B cell (primary cell): ENCODE measurements around the gene IGF1R. TPM values are rescaled to one million over a fixed set of nuclear protein-coding genes. Genes with fewer than 3 reads are reported as not detected.

Source experiments
- ATAC-seq: fragments of 200-7000 bp; cut with Tn5 transposase; one replicate; pipeline ENCODE4 v1.10.0; 2021; ENCODE audit warnings: low read depth, mild to moderate bottlenecking, moderate number of reproducible peaks, moderate library complexity
- CTCF ChIA-PET: fragments of 350-600 bp; sonication (Branson Sonifier 250); formaldehyde crosslinking; loops from one replicate; lab custom pipeline; 2021; ENCODE audit warnings: antibody characterized with exemption, inconsistent platforms; lab: Charles Lee
- POLR2A ChIA-PET: fragments of 350-600 bp; sonication (Branson Sonifier 250); formaldehyde crosslinking; loops from one replicate; lab custom pipeline; 2021; ENCODE audit warnings: antibody characterized with exemption; lab: Charles Lee
- DNase-seq: peaks from one replicate; pipeline ENCODE4 v3.0.0; 2013
- H2AFZ ChIP-seq: 2 replicates; pipeline ENCODE4 v1.6.1; 2012; ENCODE audit warnings: mild to moderate bottlenecking, low read depth, low read length; ENCODE audit not compliant: insufficient read depth, poor library complexity, severe bottlenecking
- H3K27ac ChIP-seq, 2 donors: 1 replicate in 1 of 2; 2 replicates in 1 of 2; pipeline ENCODE4 v1.5.1; 2012 to 2013; ENCODE audit warnings: low read length in 2 of 2, mild to moderate bottlenecking in 2 of 2, moderate library complexity in 1 of 2
- H3K27me3 ChIP-seq, 4 experiments: fragments of 200-600 bp in 1 of 4; sonication (generic) in 1 of 4; replicated peaks in 1 of 4; 1 replicate in 2 of 4; 2 replicates in 2 of 4; pipeline versions ENCODE4 v1.6.1 to v1.7.0; 2013 to 2016; ENCODE audit warnings: low read length in 3 of 4, mild to moderate bottlenecking in 2 of 4, mixed read lengths in 1 of 4, moderate library complexity in 1 of 4; ENCODE audit not compliant: insufficient read depth in 4 of 4, control insufficient read depth in 3 of 4; ENCODE audit errors: control extremely low read depth in 1 of 4
- H3K36me3 ChIP-seq, 2 experiments: replicated peaks in 1 of 2; 1 replicate in 1 of 2; 2 replicates in 1 of 2; pipeline versions ENCODE4 v1.6.1 to v1.7.1; 2013; ENCODE audit warnings: low read length in 1 of 2; ENCODE audit not compliant: insufficient read depth in 2 of 2, control insufficient read depth in 1 of 2; ENCODE audit errors: control extremely low read depth in 1 of 2, extremely low read depth in 1 of 2
- H3K4me1 ChIP-seq, 2 donors: fragments of 200-600 bp in 1 of 2; sonication (generic) in 1 of 2; 1 replicate in 1 of 2; 2 replicates in 1 of 2; pipeline versions ENCODE4 v1.5.1 to v1.6.1; 2013 to 2017; ENCODE audit warnings: low read length in 2 of 2; ENCODE audit not compliant: control insufficient read depth in 2 of 2, insufficient read depth in 2 of 2
- H3K4me2 ChIP-seq: replicated peaks from 2 replicates; pipeline ENCODE3; 2012; ENCODE audit warnings: mild to moderate bottlenecking, low read depth, low read length; ENCODE audit not compliant: poor library complexity, severe bottlenecking
- H3K4me3 ChIP-seq, 5 experiments: fragments of 200-600 bp in 1 of 5; sonication (generic) in 1 of 5; 1 replicate in 3 of 5; 2 replicates in 2 of 5; pipeline versions ENCODE4 v1.5.1 to v1.7.0; 2011 to 2016; ENCODE audit warnings: low read length in 4 of 5, mild to moderate bottlenecking in 4 of 5, low read depth in 2 of 5, control low read depth in 1 of 5, moderate library complexity in 1 of 5; ENCODE audit not compliant: insufficient read depth in 1 of 5; ENCODE audit errors: control extremely low read depth in 1 of 5, extremely low read depth in 1 of 5
- H3K79me2 ChIP-seq: fragments of 200-600 bp; sonication (generic); one replicate; pipeline ENCODE4 v1.6.0; 2016; ENCODE audit warnings: low read length; ENCODE audit not compliant: control insufficient read depth, insufficient read depth
- H3K9ac ChIP-seq: fragments of 200-600 bp; sonication (generic); 2 replicates; pipeline ENCODE4 v1.6.1; 2017; ENCODE audit warnings: mild to moderate bottlenecking, low read length, moderate library complexity
- H3K9me3 ChIP-seq, 3 donors: one replicate each; pipeline versions ENCODE4 v1.6.1 to v1.7.1; 2013; ENCODE audit warnings: low read length in 2 of 3; ENCODE audit not compliant: control insufficient read depth in 2 of 3, insufficient read depth in 1 of 3; ENCODE audit errors: control extremely low read depth in 1 of 3
- H4K20me1 ChIP-seq: 2 replicates; pipeline ENCODE4 v1.6.0; 2012; ENCODE audit warnings: mild to moderate bottlenecking, low read length; ENCODE audit not compliant: insufficient read depth, control insufficient read depth, poor library complexity, severe bottlenecking
- H3K27ac Mint-ChIP-seq: one replicate; pipeline ENCODE4 v1.8.0; 2021; ENCODE audit warnings: mixed read lengths
- H3K27me3 Mint-ChIP-seq: one replicate; pipeline ENCODE4 v1.8.0; 2021; ENCODE audit warnings: mixed read lengths
- H3K4me1 Mint-ChIP-seq: one replicate; pipeline ENCODE4 v1.8.0; 2021; ENCODE audit warnings: mixed read lengths
- H3K4me3 Mint-ChIP-seq: one replicate; pipeline ENCODE4 v1.8.0; 2021; ENCODE audit warnings: mixed read lengths
- H3K9me3 Mint-ChIP-seq: one replicate; pipeline ENCODE4 v1.8.0; 2022; ENCODE audit warnings: mixed read lengths; ENCODE audit not compliant: insufficient read depth
- EZH2 ChIP-seq: IDR thresholded peaks from 2 replicates; pipeline ENCODE4 v1.6.1; 2012; ENCODE audit warnings: borderline replicate concordance, low read depth, mild to moderate bottlenecking, moderate library complexity, low read length; ENCODE audit not compliant: insufficient read depth, poor library complexity, severe bottlenecking
- WGBS: methylation state at CpG from one replicate; pipeline ENCODE4 v1.1.5; 2013; ENCODE audit warnings: missing lambda C conversion rate; ENCODE audit not compliant: insufficient coverage; 5-methylcytosine and 5-hydroxymethylcytosine counted together
- intact Hi-C: fragments of 100-400 bp; cut with micrococcal nuclease; formaldehyde crosslinking; loops from one replicate; pipeline ENCODE4 v1.10.0; 2022
- polyA plus RNA-seq: library from polyadenylated mRNA; depleted of rRNA; stranded (reverse); fragments of >200 nt; gene quantifications from 2 replicates; pipeline ENCODE4 v1.2.3, GENCODE V29; 2012
- total RNA-seq, 2 donors: library from RNA; stranded (reverse); fragments of 120-200 nt in 1 of 2; gene quantifications; 1 replicate in 1 of 2; 2 replicates in 1 of 2; pipeline versions ENCODE4 v1.2.3 to v1.2.4, GENCODE V29; 2013 to 2022
- TF ChIP-seq, protein P1 (sequence below): fragments of 200-600 bp; IDR thresholded peaks from one replicate; pipeline ENCODE4 v1.8.0; 2022; ENCODE audit warnings: antibody characterized with exemption, mild to moderate bottlenecking

The IGF1R gene
- total and polyA plus RNA-seq, 2 donors (not counting 1 experiment from before 2014, with no cell fraction given) = 5.4 to 23.1 TPM

GRCh38 chr15:98809273-98809672 is 160.9 kb downstream of the IGF1R start:
- H3K4me3 ChIP-seq = no peak overlapping the region
- no peak overlapping the region for H3K27ac ChIP-seq
- H3K36me3 ChIP-seq = no peaks in the 10 kb centered on the region
- no peak for DNase-seq
- ATAC-seq = no peak
- TF ChIP-seq, protein P1, sequence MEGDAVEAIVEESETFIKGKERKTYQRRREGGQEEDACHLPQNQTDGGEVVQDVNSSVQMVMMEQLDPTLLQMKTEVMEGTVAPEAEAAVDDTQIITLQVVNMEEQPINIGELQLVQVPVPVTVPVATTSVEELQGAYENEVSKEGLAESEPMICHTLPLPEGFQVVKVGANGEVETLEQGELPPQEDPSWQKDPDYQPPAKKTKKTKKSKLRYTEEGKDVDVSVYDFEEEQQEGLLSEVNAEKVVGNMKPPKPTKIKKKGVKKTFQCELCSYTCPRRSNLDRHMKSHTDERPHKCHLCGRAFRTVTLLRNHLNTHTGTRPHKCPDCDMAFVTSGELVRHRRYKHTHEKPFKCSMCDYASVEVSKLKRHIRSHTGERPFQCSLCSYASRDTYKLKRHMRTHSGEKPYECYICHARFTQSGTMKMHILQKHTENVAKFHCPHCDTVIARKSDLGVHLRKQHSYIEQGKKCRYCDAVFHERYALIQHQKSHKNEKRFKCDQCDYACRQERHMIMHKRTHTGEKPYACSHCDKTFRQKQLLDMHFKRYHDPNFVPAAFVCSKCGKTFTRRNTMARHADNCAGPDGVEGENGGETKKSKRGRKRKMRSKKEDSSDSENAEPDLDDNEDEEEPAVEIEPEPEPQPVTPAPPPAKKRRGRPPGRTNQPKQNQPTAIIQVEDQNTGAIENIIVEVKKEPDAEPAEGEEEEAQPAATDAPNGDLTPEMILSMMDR = no peak
- no peak for TF ChIP-seq EZH2
- H3K9me3 Mint-ChIP-seq = no peaks in the 10 kb centered on the region
- no peak overlapping the region for H3K9ac ChIP-seq
- H3K4me1 Mint-ChIP-seq = no peaks in the 10 kb centered on the region
- 97% methylated on average over 6 of the region's 11 CpGs for WGBS
- no peak overlapping the region for H3K27ac Mint-ChIP-seq
- no peak overlapping the region for H3K4me3 Mint-ChIP-seq
- no peak overlapping the region for H3K4me2 ChIP-seq
- POLR2A ChIA-PET = no interaction called here
- H4K20me1 ChIP-seq = no peaks in the 10 kb centered on the region
- CTCF ChIA-PET = no interaction called here
- H3K79me2 ChIP-seq = no peaks in the 10 kb centered on the region
- intact Hi-C loops = no loop called here
- H3K9me3 ChIP-seq = no peaks in the 10 kb centered on the region
- no peaks in the 10 kb centered on the region for H3K27me3 ChIP-seq
- H2AFZ ChIP-seq = no peak overlapping the region
- no peaks in the 10 kb centered on the region for H3K4me1 ChIP-seq
- no peaks in the 10 kb centered on the region for H3K27me3 Mint-ChIP-seq

GRCh38 chr15:98812716-98813446 is 164.5 kb downstream of the IGF1R start:
- no peaks in the 10 kb centered on the region for H3K79me2 ChIP-seq
- H3K4me1 ChIP-seq = no peaks in the 10 kb centered on the region
- H3K4me3 Mint-ChIP-seq = no peak overlapping the region
- 97% methylated on average over 5 of the region's 8 CpGs for WGBS
- no peak overlapping the region for H2AFZ ChIP-seq
- no peaks in the 10 kb centered on the region for H3K27me3 Mint-ChIP-seq
- H3K27ac Mint-ChIP-seq = no peak overlapping the region
- H3K36me3 ChIP-seq = no peaks in the 10 kb centered on the region
- no peak overlapping the region for H3K27ac ChIP-seq
- H3K4me2 ChIP-seq = no peak overlapping the region
- H3K4me3 ChIP-seq = no peak overlapping the region
- intact Hi-C loops = no loop called here
- no peak for TF ChIP-seq EZH2
- TF ChIP-seq, protein P1 = no peak
- H3K9ac ChIP-seq = no peak overlapping the region
- no peaks in the 10 kb centered on the region for H3K9me3 ChIP-seq
- DNase-seq (no peak), ATAC-seq (no peak)
- H4K20me1 ChIP-seq = no peaks in the 10 kb centered on the region
- H3K4me1 Mint-ChIP-seq = no peaks in the 10 kb centered on the region
- ChIA-PET POLR2A (no interaction called here), CTCF (no interaction called here)
- no peaks in the 10 kb centered on the region for H3K27me3 ChIP-seq
- H3K9me3 Mint-ChIP-seq = no peaks in the 10 kb centered on the region
